HG02588 (cell line): ENCODE data around the gene DENND1C.
A peak's percentile ranks its signal among the peaks of the same experiment; 100 is the strongest.

Source experiments
- ATAC-seq: cut with Tn5 transposase; IDR thresholded peaks from one replicate; pipeline ENCODE4 v1.9.1; 2021; ENCODE audit warnings: mild to moderate bottlenecking, moderate library complexity; ENCODE audit not compliant: unreplicated experiment

DENND1C gene

GRCh38 chr19:6425732-6426620, 55.6 kb downstream of the DENND1C start:
- no peak for ATAC-seq

GRCh38 chr19:6424939-6425731, 56.5 kb downstream of the DENND1C start:
- peak; percentile 82 for ATAC-seq

GRCh38 chr19:6424195-6424938, 57.2 kb downstream of the DENND1C start, which contains the start of gene KHSRP:
TSS of gene KHSRP (minus strand) at chr19:6424811. CDS start at chr19:6424701, 110 bp downstream.
- ATAC-seq = peak; percentile 3

- ATAC-seq = no peak
Observed at GRCh38 chr19:6423499-6424194, 57.9 kb downstream of the DENND1C start.

GRCh38 chr19:6421075-6422014, 60.2 kb downstream of the DENND1C start:
- no peak for ATAC-seq

GRCh38 chr19:6418562-6418932, 63.0 kb downstream of the DENND1C start:
- no peak for ATAC-seq

GRCh38 chr19:6417713-6418561, 63.6 kb downstream of the DENND1C start:
- ATAC-seq = no peak
